Stimulated activated CD8-positive, alpha-beta memory T cell treated with anti-CD3 and anti-CD28 coated beads, Interleukin-12 subunit alpha, Interleukin-12 subunit beta, amount 100 ng/mL, for 4 hours (primary cell): ENCODE measurements around the gene NUP37.
"Not testable (repeated sequence)": the region's sequence is repeated elsewhere in the genome, so short reads cannot be mapped to it uniquely, and the experiment has no call there.

Source experiments
- DNase-seq: peaks from one replicate; pipeline ENCODE4 v3.0.0-alpha.2; 2020; ENCODE audit warnings: low read depth

Gene NUP37

DNA sequence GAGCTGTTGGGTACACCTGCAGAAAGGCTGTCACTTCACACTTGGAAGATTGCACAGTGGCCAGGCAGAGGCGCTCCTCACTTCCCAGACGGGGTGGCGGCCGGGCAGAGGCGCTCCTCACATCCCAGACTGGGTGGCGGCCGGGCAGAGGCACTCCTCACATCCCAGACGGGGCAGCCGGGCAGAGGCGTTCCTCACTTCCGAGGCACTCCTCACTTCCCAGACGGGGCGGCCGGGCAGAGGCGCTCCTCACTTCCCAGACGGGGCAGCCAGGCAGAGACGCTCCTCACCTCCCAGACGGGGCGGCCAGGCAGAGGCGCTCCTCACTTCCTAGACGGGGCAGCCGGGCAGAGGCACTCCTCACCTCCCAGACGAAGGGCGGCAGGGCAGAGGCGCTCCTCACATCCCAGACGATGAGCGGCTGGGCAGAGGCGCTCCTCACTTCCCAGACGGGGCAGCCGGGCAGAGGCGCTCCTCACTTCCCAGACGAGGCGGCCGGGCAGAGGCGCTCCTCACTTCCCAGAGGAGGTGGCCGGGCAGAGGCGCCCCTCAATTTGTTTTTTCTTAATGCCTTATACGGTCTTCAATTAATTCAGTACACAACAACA lies 30.6 kb downstream of the NUP37 start:
- not testable (repeated sequence) for DNase-seq

- no peak for DNase-seq
Measured at GRCh38 chr12:102080842-102081241, 39.1 kb downstream of the NUP37 start.

GRCh38 chr12:102072092-102072491 lies 47.8 kb downstream of the NUP37 start:
- DNase-seq = not testable (repeated sequence)

GRCh38 chr12:102069707-102070106 lies 50.2 kb downstream of the NUP37 start:
- no peak for DNase-seq

DNA sequence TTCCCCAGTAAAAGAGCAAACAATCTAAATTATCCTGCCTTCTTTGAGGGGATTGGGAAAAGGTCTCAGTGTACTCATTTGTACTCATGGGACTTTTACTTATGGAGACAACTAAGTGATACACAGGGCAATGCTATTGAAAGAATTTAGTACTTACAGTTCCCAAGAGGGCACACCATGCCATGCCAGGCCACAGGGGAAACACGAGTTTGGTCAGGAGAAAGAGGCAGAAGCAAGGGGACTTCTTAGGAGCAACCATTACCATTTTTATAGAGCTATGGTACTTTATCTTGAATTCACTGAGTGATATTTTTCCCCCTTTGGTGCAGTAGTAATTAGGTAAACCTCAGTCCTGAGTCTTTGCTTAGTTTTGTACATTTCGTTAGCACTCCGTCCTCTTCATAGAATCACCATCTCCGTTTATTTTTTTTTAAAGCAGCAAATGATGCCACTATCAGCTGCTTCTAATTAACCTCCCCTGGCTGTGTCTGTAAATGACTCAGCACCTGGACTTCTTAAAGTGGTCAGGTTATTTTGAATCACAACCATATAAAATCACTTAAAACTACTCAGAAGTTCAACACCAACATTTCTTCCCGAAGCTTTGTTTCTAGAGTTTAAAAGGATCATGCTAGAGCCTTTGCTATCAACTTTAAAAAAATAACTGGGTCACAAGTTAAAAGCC lies 52.2 kb downstream of the NUP37 start:
- DNase-seq = no peak

DNA sequence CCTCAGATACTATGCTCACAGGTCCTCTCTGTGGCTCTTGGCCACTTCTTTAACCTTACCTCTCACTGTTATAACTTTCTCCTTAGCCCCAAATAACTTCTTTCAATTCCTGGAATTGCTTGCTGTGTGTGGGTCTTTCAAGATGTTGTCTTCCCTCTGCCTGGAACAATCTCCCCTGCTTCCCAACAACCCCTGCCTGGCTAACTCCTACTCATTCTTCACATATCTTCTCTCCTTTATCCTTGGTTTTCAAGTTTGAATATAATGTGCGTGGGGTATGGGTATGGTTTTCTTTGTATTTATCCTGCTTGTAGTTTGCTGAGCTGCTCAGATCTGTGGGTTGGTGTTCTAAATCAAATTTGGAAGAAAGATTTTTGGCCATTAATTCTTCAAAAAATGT lies 55.4 kb downstream of the NUP37 start:
- DNase-seq = no peak

GRCh38 chr12:102063069-102063468 lies 56.8 kb downstream of the NUP37 start:
- no peak for DNase-seq

GRCh38 chr12:102062419-102062806 lies 57.5 kb downstream of the NUP37 start:
- DNase-seq = no peak

DNA sequence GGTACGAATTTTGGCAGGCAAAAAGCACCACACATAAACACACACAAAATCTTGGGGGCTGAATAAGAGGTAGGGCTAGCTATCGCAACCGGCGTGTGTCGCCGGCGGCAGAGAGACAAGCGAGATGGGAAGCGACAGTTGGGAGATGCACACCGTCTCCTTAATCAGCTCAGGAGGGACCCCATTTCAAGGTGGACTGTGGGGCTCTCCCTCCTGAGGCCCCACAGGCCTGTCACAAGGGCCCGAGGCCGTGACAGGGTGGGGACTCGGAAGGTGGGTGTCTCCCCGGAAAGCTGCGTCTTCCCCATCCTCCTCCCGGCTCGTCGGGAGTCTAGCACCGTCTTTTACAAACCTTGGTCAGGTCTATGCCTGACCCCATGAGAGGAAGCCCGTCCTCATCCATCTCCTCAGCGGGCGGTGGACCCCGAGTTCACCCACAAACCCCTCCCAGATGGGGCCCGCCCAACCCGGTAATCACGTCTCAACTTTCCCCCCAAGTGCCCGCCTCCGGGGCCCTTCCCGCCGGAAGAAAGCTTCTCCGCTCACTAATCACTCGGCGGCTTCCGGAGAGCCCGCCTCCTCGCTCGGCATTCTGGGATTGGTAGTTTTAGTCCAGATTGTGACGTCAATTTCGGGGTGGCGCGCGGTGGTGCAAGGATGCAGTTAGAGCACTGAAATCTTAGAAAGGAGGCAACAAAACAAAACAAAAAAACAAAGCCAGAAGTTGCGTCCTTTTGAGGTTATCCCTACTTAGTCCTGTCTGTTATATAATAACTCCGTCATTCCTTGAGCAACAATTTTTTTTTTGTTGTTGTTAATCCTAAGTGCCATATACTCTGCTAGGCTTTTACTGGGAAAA lies 58.1 kb downstream of the NUP37 start, which contains the start of gene WASHC3:
Gene WASHC3, minus strand, starts transcription at position 432 of the 859 bp plus-strand sequence. Its CDS starts 29 bp downstream, at position 403.
- peak; percentile 92 for DNase-seq

GRCh38 chr12:102061096-102061559 lies 58.8 kb downstream of the NUP37 start:
- no peak for DNase-seq

DNA sequence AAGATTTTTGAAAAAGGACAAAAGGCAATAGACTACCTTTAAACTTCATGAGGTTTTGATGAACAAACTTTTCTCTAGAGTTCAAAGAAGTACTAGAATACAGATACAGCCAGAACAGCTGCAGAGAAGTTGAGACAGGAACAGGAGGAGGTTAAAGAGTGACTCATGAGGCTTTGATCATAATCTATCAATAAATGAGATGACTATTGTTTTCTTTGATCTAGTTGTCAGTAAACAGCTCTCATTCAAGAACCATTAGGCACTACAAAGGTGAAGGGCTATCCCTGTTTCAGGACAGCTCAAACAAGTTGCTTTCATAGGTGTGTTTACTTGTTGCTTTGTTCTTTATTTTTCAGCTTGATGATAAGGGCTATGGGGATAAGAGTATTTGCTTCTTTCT lies 60.6 kb downstream of the NUP37 start:
- no peak for DNase-seq

DNA sequence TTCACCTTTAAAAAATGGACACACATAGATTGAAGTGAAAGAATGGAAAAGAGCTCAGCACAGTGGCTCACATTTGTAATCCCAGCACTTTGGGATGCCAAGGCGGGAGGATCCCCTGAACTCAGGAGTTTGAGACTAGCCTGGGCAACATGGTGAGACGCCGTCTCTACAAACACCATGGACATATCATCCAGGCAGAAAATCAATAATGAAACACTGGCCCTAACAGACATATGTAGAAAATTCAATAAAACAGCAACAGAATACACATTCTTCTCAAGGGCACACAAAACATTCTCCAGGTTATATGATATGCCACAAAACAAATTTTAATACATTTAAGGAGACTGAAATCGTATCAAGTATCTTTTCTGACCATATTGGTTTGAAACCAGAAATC lies 65.6 kb downstream of the NUP37 start:
- DNase-seq = no peak

DNA sequence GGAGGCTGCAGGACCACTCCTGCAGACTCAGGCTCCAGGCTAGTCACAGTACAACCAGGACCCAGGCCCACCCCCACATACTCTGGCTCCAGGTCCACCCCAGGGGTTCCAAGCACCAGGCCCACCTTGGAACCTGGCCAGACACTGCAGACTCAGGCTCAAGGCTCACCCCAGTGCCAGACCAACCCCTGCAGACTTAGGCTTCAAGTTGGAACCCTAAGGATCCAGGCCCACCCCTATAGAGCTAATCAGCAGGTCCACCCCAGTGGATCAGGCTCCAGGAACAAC lies 66.9 kb downstream of the NUP37 start:
- DNase-seq = no peak

- DNase-seq = no peak
Measured at GRCh38 chr12:102052192-102053061, 67.5 kb downstream of the NUP37 start.

GRCh38 chr12:102051431-102051965 lies 68.4 kb downstream of the NUP37 start:
- DNase-seq = no peak

DNA sequence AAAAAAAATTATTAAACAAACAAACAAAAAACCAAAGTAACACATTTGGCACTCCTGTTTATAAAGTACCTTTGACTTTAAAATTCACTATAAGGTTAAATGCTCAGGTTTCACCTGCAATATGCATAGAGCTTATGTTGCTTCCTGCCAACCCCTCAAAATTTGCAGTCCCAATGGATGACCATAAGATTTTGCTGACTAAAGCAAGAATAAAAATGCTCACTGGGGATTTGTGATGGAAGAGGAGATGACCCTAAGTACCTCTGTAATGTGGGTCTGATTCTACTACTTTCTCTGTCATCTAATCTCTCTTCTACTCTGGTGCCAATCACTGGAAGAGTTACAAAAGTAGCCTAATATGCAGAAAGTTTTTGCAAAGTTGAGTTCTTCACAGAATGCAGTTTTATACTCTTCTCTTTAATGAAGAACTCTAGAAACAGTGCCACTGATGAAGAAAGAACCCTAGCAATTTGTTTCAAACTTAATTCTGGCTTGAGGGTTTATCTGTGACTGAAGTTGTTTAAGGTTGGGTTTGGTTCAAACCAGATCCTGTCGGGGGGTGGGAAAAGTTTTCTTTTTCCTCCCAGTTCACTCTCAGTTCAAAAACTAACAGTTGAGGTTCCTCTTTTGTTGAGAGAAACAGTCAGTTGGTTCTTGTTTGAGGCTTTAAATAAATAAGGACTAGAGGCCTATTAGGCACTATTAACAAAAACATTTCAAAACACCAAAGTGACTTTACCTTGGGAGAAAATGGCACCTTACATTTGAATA lies 69.1 kb downstream of the NUP37 start:
- no peak for DNase-seq

- DNase-seq = no peak
Measured at GRCh38 chr12:102043928-102044327, 76.0 kb downstream of the NUP37 start.

DNA sequence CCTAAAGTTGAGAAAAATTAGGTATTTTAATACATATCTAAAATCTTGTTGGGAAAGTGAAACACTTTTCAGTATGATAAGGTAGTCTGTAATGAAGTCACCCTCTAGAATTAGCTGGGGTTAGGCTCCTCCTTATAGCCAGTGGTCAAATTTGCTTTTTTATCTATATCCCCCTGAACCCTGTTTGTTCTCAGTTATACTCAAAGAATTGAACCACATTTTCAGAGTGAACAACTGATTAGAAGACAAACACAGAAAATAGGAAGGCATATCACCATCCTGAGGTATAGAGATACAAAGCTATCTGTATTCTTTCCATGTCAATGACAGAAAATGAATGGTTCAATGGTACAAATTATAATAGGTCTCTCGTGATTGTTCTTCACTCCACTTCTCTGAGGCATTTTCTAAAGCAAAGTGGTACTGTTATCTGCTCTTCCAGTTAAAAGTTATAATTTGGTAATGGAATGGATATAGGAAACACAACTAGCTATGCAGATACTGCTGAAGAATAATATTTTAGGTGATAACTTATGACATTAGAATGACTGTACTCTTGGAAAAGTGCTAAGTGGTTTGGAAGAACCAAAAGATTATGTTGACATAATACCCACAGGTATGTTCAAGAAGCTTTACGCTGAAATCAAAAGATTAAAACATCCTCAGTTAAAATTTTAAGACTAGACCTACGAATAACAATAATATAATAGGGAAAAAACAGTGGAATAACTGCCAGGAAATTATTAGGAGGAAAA lies 85.7 kb downstream of the NUP37 start:
- DNase-seq = no peak

DNA sequence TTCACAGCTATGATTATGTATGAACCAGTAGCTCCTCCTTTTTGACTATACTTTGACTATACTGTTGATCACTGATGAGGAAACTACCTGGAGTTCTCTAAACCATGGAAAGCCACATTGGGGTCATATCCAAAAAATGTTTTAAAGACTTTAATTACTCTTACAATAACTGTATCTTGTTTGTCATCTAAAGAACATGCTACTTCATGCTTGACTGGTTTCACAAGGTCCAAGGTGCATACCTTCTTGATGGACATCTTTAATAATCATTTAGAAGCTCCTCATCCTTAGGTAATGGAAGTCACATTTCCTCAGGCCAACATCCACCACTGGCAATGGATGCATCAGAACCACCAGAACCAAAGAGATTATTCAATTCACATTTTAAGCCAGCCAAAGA lies 88.1 kb downstream of the NUP37 start:
- DNase-seq = no peak

GRCh38 chr12:102029141-102029540 lies 90.8 kb downstream of the NUP37 start:
- no peak for DNase-seq
